HG03159 (cell line): ENCODE measurements around the gene GALNTL6.
"Not testable (repeated sequence)": the region's sequence is repeated elsewhere in the genome, so short reads cannot be mapped to it uniquely, and the experiment has no call there.

ENCODE experiments used
- ATAC-seq: cut with Tn5 transposase; IDR thresholded peaks from one replicate; pipeline ENCODE4 v1.9.1; 2021; ENCODE audit warnings: mild to moderate bottlenecking, moderate library complexity; ENCODE audit not compliant: unreplicated experiment

GALNTL6 gene

DNA sequence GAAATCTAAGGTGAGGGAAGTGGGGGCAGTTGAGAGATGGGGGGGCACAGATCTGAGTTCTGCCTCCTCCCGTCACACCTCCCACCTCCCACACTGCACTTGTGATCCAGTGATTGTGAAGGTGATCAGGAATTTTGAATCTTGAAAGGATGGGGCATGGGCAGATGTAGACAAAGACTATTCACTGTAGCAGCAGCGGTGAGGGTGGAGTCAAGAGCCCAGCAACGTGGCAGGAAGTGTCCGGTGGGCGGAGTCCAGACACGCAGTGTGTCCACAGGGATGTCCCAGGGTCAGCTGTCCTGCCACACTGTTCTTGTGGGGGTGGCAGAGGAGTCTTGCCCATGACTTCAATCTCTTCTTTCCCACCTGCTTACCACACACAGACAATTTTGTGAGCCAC is 1024.9 kb downstream of the GALNTL6 start:
- ATAC-seq: no peak

- ATAC-seq: no peak
Measured at GRCh38 chr4:172838943-172839342, 1025.7 kb downstream of the GALNTL6 start.

DNA sequence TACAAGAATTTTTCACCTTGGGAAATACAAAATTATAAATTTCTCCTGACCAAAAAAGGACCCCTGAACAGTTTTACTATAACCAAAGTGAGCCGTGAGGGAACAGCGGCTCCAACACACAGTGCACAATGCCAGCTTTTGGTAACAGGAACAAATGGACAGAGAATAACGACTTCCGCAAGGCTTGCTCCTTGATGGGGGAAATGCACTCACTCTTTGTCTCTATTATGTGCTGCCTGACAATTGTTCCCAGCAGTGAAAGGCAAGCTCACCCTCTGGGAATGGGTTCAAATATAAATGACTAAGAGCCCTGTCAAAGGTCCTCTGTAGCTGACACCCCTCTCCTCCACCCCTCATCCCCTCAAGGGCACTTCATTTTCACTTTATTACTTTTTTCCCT is 1029.6 kb downstream of the GALNTL6 start:
- ATAC-seq: no peak

- ATAC-seq: no peak
Measured at GRCh38 chr4:172843192-172843591, 1030.0 kb downstream of the GALNTL6 start.

- no peak for ATAC-seq
Measured at GRCh38 chr4:172844556-172844955, 1031.4 kb downstream of the GALNTL6 start.

DNA sequence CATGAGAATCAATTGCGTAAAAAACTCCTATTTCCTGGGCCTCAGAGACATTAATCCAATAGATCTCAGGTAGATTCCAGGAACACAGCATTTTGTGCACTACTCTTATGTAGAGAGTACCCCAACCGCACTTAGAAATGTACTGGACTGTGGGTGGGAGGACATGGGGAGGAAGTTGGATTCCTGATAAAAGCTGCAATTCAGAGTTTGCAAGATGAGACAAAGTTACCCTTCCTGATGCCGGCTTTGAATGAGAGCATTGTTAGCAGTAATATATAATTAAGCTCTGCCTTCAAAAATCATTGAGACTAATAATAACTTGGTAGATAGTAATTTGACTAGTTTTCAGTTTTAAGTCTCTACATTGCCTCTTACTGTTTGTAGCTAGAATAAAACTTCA is 1032.1 kb downstream of the GALNTL6 start:
- ATAC-seq: no peak

DNA sequence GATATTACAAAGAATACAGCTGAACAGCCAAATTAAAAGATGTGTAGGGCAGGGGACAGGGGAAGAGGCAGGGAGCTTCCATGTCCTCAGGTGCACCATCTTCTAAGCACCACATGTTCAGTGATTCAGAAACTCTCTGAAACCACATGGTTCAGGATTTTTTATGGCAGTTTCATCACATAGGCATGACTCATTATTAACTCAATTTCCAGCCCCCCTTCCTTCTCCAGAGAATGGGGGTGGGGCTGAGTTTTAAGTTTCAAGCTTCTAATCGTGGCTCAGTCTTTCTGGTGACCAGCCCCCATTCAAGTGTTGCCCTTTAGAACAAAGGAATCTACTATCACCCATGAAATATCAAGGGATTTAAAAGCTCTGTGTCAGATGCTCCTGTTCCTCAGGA is 1037.6 kb downstream of the GALNTL6 start:
- no peak for ATAC-seq

GRCh38 chr4:172851534-172851933 is 1038.3 kb downstream of the GALNTL6 start:
- no peak for ATAC-seq

GRCh38 chr4:172857026-172857425 is 1043.8 kb downstream of the GALNTL6 start:
- ATAC-seq: no peak

DNA sequence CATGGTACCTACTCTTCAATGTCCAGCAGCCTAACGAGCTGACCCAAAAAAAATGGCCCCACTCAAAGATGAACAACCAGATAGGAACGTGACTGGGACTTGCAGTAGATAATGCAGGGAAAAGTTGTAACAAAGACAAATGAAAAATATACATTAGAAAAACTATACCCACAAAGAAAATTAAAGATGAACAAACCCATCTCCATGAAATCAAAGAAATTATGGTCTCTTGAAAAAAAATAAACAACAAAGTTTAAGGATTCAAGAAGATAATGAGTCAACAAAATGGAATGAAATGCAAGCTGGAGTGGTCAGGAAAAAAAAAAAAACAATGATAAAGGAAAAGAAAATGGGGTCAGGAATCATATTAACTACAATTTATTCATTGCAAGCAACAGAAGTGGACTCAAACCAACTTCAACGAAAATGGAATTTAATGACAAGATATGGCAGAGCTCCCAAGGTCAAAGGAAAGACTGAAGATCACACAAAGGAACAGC is 1045.6 kb downstream of the GALNTL6 start:
- ATAC-seq: no peak

DNA sequence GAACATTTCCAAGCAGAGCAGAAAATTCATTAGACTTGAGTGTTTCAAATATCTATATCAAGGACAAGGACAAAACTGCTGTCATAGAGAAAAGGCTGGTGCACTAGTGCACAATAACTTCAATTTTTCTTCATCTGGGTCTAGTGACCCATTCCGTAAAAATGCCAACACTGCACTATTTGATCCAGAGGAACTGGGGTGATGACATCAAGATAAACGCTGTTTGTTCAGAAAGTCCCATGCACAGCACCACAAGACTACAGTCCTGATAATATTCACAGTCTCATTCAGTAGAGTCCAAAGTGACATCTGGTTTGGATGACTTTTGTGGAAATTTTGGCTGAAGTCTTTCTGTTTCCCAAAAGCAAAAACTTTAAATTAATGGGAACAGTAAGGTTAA is 1051.9 kb downstream of the GALNTL6 start:
- ATAC-seq: no peak

DNA sequence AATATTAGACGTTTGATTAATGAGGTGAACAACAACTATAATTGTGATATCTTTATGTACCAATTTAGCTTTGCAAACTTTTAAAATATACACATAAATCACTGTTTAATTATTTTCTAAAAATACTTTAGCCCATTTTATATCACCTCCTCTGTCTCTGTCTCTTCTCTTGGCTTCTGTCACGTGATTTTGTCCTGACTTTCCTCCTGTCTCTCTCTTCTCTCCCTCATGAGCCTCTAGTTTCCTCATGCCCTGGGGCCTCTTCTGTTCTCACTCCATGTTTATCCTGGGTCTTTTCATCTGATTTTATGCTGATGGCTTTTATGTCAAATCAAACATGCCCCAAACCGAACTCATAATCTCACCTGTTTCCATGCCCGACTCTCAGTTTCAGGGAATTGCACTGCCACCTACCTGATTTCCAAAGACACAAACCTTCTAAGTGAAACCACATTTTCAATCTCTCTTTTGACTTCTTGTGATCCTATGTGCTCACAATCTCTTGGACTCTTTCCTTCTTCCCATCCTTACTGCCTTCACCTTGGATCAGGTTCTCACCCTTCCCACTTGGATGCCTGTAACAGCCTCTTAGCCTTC is 1052.4 kb downstream of the GALNTL6 start:
- ATAC-seq: no peak

DNA sequence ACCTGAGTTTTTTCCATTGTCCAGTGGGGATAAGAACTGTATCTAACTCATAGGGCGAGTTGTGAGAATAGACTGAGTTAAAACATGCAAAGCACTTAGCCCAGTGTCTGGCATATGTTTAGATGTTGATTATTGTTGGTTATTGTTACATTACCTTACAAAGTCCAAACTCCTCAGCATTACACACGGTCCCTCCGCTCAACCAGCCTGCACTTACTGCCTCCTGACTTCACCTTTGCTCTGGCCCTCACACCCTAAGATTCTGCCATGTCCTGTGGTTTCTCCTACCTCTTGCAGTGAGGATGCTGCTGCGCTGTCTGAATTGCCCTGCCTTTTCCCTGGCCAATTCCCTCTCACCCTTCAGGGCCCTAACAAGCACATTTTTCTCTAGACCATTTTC is 1053.2 kb downstream of the GALNTL6 start:
- no peak for ATAC-seq

DNA sequence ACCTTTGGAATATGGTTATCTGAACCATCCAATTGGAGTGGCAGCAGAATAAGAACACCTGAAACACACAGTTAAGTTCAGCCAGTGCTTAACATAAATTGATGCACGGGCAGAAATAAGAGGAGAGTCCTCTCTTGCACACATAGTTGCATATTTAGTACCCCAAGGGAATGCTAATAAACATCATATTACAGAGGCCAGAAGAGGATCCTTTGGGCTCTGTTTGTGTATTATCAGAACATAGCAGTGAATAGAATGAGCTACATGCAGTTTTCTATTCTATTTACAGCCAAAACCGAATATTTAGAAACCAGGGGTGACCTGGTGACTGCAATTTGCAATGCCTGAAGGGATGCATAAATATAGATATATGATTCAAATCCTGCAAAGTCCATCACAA is 1054.6 kb downstream of the GALNTL6 start:
- ATAC-seq: no peak

DNA sequence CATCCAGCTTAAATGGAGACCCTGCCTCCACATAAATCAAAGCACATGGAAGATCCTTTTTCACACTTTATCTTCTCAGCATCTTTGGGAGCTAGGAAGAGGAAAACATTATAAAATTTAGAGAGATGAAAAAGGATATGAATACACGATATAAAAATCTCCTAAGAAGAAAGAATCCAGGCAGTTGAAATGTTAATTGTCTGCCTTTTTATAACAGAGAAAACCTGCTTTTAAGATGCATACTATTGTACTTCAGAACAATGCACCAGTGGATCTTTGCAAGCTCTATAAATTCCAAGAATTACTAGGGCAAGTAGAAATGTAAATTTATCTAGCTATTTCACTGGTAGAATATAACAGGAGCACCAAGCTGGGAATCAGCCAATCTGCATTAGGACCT is 1055.1 kb downstream of the GALNTL6 start:
- ATAC-seq: no peak

GRCh38 chr4:172869621-172870268 is 1056.5 kb downstream of the GALNTL6 start:
- ATAC-seq: no peak

- no peak for ATAC-seq
Measured at GRCh38 chr4:172871381-172871780, 1058.2 kb downstream of the GALNTL6 start.

DNA sequence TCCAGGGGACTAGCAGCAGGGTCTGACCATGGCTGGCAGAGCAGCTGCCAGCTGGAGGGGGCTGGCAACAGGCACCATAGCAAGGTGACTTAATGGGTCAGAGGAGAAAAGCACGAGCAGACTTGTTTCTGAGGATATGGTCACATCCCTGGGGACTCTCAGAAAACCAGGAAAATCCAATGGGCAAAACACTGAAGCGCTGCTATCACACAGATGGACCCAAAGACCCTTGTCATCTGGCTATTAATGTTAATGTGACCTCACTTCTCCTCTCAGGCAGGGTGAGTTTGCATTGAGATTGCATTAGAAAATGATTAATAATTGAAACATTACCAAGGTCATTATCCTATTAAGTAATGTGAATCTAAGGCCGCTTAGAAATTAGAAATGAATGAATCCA is 1061.7 kb downstream of the GALNTL6 start:
- ATAC-seq: no peak

DNA sequence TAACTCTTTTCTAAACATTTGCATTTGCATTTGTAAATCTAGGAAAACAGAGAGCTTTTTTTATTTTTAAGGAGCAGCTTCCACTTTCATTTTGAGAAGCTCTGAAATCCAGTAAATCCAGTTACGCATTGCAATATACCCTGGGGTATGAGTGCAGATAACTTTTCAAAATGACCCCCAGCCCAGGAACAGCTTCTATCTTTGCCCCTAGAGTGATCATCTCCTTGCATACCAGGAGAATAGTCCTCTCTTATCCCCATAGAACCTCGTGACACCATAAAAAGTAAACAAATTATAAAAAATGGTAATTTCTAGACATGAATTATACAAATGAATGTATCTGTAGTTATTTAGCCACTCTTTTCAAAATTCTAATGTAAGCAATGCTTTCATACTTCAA is 1063.2 kb downstream of the GALNTL6 start:
- no peak for ATAC-seq

GRCh38 chr4:172881645-172882044 is 1068.4 kb downstream of the GALNTL6 start:
- ATAC-seq: no peak

- not testable (repeated sequence) for ATAC-seq
Measured at GRCh38 chr4:172887358-172887757, 1074.2 kb downstream of the GALNTL6 start.

DNA sequence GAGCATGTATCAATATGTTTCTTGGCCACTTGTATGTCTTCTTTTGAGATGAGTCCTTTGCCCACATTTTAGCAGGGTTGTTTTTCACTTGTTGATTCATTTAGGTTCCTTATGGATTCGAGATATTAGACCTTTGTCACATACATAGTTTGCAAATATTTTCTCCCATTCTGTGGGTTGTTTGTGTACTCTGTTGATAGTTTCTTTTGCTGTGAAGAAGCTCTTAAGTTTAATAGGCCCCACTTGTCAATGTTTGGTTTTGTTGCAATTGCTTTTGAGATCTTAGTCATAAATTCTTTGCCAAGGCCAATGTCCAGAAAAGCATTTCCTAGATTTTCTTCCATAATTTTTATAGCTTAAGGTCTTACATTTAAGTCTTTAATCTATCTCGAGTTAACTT is 1074.8 kb downstream of the GALNTL6 start:
- ATAC-seq: no peak

DNA sequence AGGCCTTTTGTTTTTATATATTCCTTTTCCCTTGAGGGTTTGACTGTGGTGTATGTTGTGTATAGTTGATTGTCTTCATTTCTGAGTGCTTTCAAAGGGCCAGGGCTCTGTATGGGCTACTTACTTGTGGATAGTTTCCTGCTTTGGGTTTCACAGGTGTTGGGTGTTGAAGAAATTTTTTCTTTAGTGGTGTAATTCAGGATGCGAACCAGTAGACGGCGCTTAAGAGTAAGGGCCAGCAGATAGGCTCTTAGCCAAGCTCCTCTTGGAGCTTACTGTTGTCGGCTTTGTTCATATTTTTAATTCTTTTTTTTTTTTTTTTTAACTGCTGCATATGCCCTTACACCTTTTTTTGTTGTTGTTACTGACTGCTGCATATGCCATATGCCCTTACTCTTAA is 1079.1 kb downstream of the GALNTL6 start:
- ATAC-seq: peak; percentile 65
